ENCODE data around the gene MAPK8.
A peak's percentile ranks its signal among the peaks of the same experiment; 100 is the strongest.
"Not testable (repeated sequence)": the region's sequence is repeated elsewhere in the genome, so short reads cannot be mapped to it uniquely, and the experiment has no call there.

Gene MAPK8

GRCh38 chr10:48306265-48306869, at the start of gene MAPK8:
MAPK8 (plus strand) TSS chr10:48306677; CDS start chr10:48401661, 94,984 bp downstream.
- peak within 1 kb of the TSS; percentile 87 for H3K4me3 Mint-ChIP-seq
- H3K27me3 Mint-ChIP-seq, result no peaks in the 10 kb centered on the region

GRCh38 chr10:48257407-48257961, 49.0 kb upstream of the MAPK8 start:
- H3K4me3 Mint-ChIP-seq, result no peak overlapping the region

More at GRCh38 chr10:48306265-48306869, at the start of gene MAPK8:
- H3K27ac Mint-ChIP-seq, result peak within 1 kb of the TSS; percentile 85
- no peaks in the 10 kb centered on the region for H3K9me3 Mint-ChIP-seq
- H3K36me3 Mint-ChIP-seq (ENCODE audit: low read depth), result no peaks in the 10 kb centered on the region
- H3K4me1 Mint-ChIP-seq (ENCODE audit: low read depth), result peaks cover 42% of the 10 kb centered on the region

GRCh38 chr10:48258105-48258504, 48.4 kb upstream of the MAPK8 start:
- Mint-ChIP-seq H3K4me1 (ENCODE audit: low read depth) (no peaks in the 10 kb centered on the region), H3K4me3 (no peak overlapping the region), H3K36me3 (ENCODE audit: low read depth) (no peaks in the 10 kb centered on the region), H3K27ac (no peak overlapping the region), H3K27me3 (peaks cover 12% of the 10 kb centered on the region), H3K9me3 (no peaks in the 10 kb centered on the region)

More at GRCh38 chr10:48257407-48257961, 49.0 kb upstream of the MAPK8 start:
- Mint-ChIP-seq H3K36me3 (ENCODE audit: low read depth) (no peaks in the 10 kb centered on the region), H3K27ac (no peak overlapping the region), H3K4me1 (ENCODE audit: low read depth) (no peaks in the 10 kb centered on the region), H3K9me3 (no peaks in the 10 kb centered on the region), H3K27me3 (peaks cover 11% of the 10 kb centered on the region)

GRCh38 chr10:48266528-48266927, 39.9 kb upstream of the MAPK8 start:
- Mint-ChIP-seq H3K9me3 (no peaks in the 10 kb centered on the region), H3K36me3 (ENCODE audit: low read depth) (no peaks in the 10 kb centered on the region), H3K4me1 (ENCODE audit: low read depth) (no peaks in the 10 kb centered on the region), H3K4me3 (no peak overlapping the region), H3K27me3 (peaks cover 12% of the 10 kb centered on the region), H3K27ac (no peak overlapping the region)

- no peak overlapping the region for H3K27ac Mint-ChIP-seq
- H3K9me3 Mint-ChIP-seq, result no peaks in the 10 kb centered on the region
- no peaks in the 10 kb centered on the region for H3K4me1 Mint-ChIP-seq (ENCODE audit: low read depth)
- peaks cover 8% of the 10 kb centered on the region for H3K27me3 Mint-ChIP-seq
- no peak overlapping the region for H3K4me3 Mint-ChIP-seq
- no peaks in the 10 kb centered on the region for H3K36me3 Mint-ChIP-seq (ENCODE audit: low read depth)
Measured at GRCh38 chr10:48271047-48271730, 35.3 kb upstream of the MAPK8 start.

GRCh38 chr10:48272682-48273081, 33.8 kb upstream of the MAPK8 start:
- Mint-ChIP-seq H3K27ac (no peak overlapping the region), H3K9me3 (no peaks in the 10 kb centered on the region), H3K27me3 (peaks cover 8% of the 10 kb centered on the region), H3K4me3 (no peak overlapping the region), H3K36me3 (ENCODE audit: low read depth) (no peaks in the 10 kb centered on the region), H3K4me1 (ENCODE audit: low read depth) (no peaks in the 10 kb centered on the region)

GRCh38 chr10:48273741-48274140, 32.7 kb upstream of the MAPK8 start:
- H3K27me3 Mint-ChIP-seq, result peaks cover 11% of the 10 kb centered on the region
- H3K4me3 Mint-ChIP-seq, result no peak overlapping the region
- H3K27ac Mint-ChIP-seq, result no peak overlapping the region
- H3K9me3 Mint-ChIP-seq, result no peaks in the 10 kb centered on the region
- H3K36me3 Mint-ChIP-seq (ENCODE audit: low read depth), result no peaks in the 10 kb centered on the region
- no peaks in the 10 kb centered on the region for H3K4me1 Mint-ChIP-seq (ENCODE audit: low read depth)

GRCh38 chr10:48274636-48275035, 31.8 kb upstream of the MAPK8 start, which contains the start of gene FRMPD2:
FRMPD2 (minus strand) TSS chr10:48274696; CDS start chr10:48274567, 129 bp downstream.
- H3K4me3 Mint-ChIP-seq, result no peak within 1 kb of the TSS
- no peak within 1 kb of the TSS for H3K27ac Mint-ChIP-seq
- peaks cover 11% of the 10 kb centered on the region for H3K27me3 Mint-ChIP-seq
- no peaks in the 10 kb centered on the region for H3K4me1 Mint-ChIP-seq (ENCODE audit: low read depth)
- H3K9me3 Mint-ChIP-seq, result no peaks in the 10 kb centered on the region
- H3K36me3 Mint-ChIP-seq (ENCODE audit: low read depth), result no peaks in the 10 kb centered on the region

GRCh38 chr10:48277093-48277492, 29.4 kb upstream of the MAPK8 start:
- Mint-ChIP-seq H3K4me3 (no peak overlapping the region), H3K36me3 (ENCODE audit: low read depth) (no peaks in the 10 kb centered on the region), H3K27ac (no peak overlapping the region), H3K4me1 (ENCODE audit: low read depth) (no peaks in the 10 kb centered on the region), H3K9me3 (no peaks in the 10 kb centered on the region), H3K27me3 (peaks cover 16% of the 10 kb centered on the region)

- H3K9me3 Mint-ChIP-seq, result peaks cover 6% of the 10 kb centered on the region
- H3K4me1 Mint-ChIP-seq (ENCODE audit: low read depth), result no peaks in the 10 kb centered on the region
- no peak overlapping the region for H3K4me3 Mint-ChIP-seq
- no peaks in the 10 kb centered on the region for H3K36me3 Mint-ChIP-seq (ENCODE audit: low read depth)
- no peak overlapping the region for H3K27ac Mint-ChIP-seq
- H3K27me3 Mint-ChIP-seq, result peaks cover 17% of the 10 kb centered on the region
Measured at GRCh38 chr10:48279081-48279751, 27.3 kb upstream of the MAPK8 start.

- not testable (repeated sequence) for H3K4me1 Mint-ChIP-seq (ENCODE audit: low read depth); H3K36me3 Mint-ChIP-seq (ENCODE audit: low read depth); H3K4me3 Mint-ChIP-seq; H3K27ac Mint-ChIP-seq
- Mint-ChIP-seq H3K27me3 (peaks cover 31% of the 10 kb centered on the region), H3K9me3 (peaks cover 11% of the 10 kb centered on the region)
Measured at GRCh38 chr10:48281697-48282096, 24.8 kb upstream of the MAPK8 start.

- peaks cover 4% of the 10 kb centered on the region for H3K4me1 Mint-ChIP-seq (ENCODE audit: low read depth)
- no peak overlapping the region for H3K4me3 Mint-ChIP-seq
- no peaks in the 10 kb centered on the region for H3K36me3 Mint-ChIP-seq (ENCODE audit: low read depth)
Measured at GRCh38 chr10:48282829-48283228, 23.6 kb upstream of the MAPK8 start.

GRCh38 chr10:48284002-48284546, 22.4 kb upstream of the MAPK8 start:
- H3K4me1 Mint-ChIP-seq (ENCODE audit: low read depth), result peaks cover 7% of the 10 kb centered on the region
- peaks cover 28% of the 10 kb centered on the region for H3K27me3 Mint-ChIP-seq
- H3K36me3 Mint-ChIP-seq (ENCODE audit: low read depth), result no peaks in the 10 kb centered on the region
- H3K4me3 Mint-ChIP-seq, result no peak overlapping the region
- no peak overlapping the region for H3K27ac Mint-ChIP-seq
- H3K9me3 Mint-ChIP-seq, result peaks cover 11% of the 10 kb centered on the region

More at GRCh38 chr10:48282829-48283228, 23.6 kb upstream of the MAPK8 start:
- peaks cover 30% of the 10 kb centered on the region for H3K27me3 Mint-ChIP-seq
- H3K27ac Mint-ChIP-seq, result no peak overlapping the region
- H3K9me3 Mint-ChIP-seq, result peaks cover 11% of the 10 kb centered on the region

GRCh38 chr10:48284811-48285210, 21.7 kb upstream of the MAPK8 start:
- H3K27ac Mint-ChIP-seq, result no peak overlapping the region
- no peaks in the 10 kb centered on the region for H3K36me3 Mint-ChIP-seq (ENCODE audit: low read depth)
- peaks cover 11% of the 10 kb centered on the region for H3K9me3 Mint-ChIP-seq
- no peak overlapping the region for H3K4me3 Mint-ChIP-seq
- H3K27me3 Mint-ChIP-seq, result peaks cover 28% of the 10 kb centered on the region
- peaks cover 7% of the 10 kb centered on the region for H3K4me1 Mint-ChIP-seq (ENCODE audit: low read depth)

- no peaks in the 10 kb centered on the region for H3K36me3 Mint-ChIP-seq (ENCODE audit: low read depth)
- H3K27ac Mint-ChIP-seq, result no peak overlapping the region
- no peak overlapping the region for H3K4me3 Mint-ChIP-seq
- peaks cover 11% of the 10 kb centered on the region for H3K9me3 Mint-ChIP-seq
- peaks cover 7% of the 10 kb centered on the region for H3K4me1 Mint-ChIP-seq (ENCODE audit: low read depth)
- peaks cover 28% of the 10 kb centered on the region for H3K27me3 Mint-ChIP-seq
Measured at GRCh38 chr10:48285710-48286109, 20.8 kb upstream of the MAPK8 start.

Data from stimulated activated naive CD8-positive, alpha-beta T cell treated with anti-CD3 and anti-CD28 coated beads, Interleukin-15, Interleukin-2, amounts not matched to agents 100 ng/mL and 50 ng/mL, for 24 hours (primary cell).